ENCODE data around the gene ADAMTS14. TPM values are rescaled to one million over a fixed set of nuclear protein-coding genes. Genes with fewer than 3 reads are reported as not detected.

The ADAMTS14 gene
- total and polyA plus RNA-seq, 8 donors: 0.33 to 9.4 (median 3.9) TPM; not detected in 2

- intact Hi-C loops (cut with DNase I; ENCODE audit: low total_unique reads): no loop called here
- H3K9me3 ChIP-seq: peaks cover 0 to 9% (median 4%) of the 10 kb centered on the region in 4 donors
- H3K36me3 ChIP-seq: no peaks in the 10 kb centered on the region
- no peak overlapping the region for H3K27ac ChIP-seq
- TF ChIP-seq POLR2A (IDR thresholded peaks at IDR 0.05) (no peak), POLR2AphosphoS5 (IDR thresholded peaks at IDR 0.05) (no peak), EP300 (IDR thresholded peaks at IDR 0.05) (no peak), CTCF (IDR thresholded peaks at IDR 0.05) (no peak)
- H3K4me1 ChIP-seq: peaks cover 0 to 5% (median 2%) of the 10 kb centered on the region in 4 donors
- WGBS, 5 donors: 64 to 85% (median 66%) methylated on average over 7 to 10 of the region's 10 CpGs
- peaks cover 0 to 9% (median 0%) of the 10 kb centered on the region in 3 donors for H3K27me3 ChIP-seq
- no peak overlapping the region for H3K4me3 ChIP-seq
- DNase-seq: no peak
Observed at GRCh38 chr10:70761727-70762350, 89.5 kb downstream of the ADAMTS14 start.

- H3K9me3 ChIP-seq: peaks cover 0 to 9% (median 4%) of the 10 kb centered on the region in 4 donors
- H3K27ac ChIP-seq: no peak overlapping the region
- TF ChIP-seq POLR2AphosphoS5 (IDR thresholded peaks at IDR 0.05) (no peak), EP300 (IDR thresholded peaks at IDR 0.05) (no peak), POLR2A (IDR thresholded peaks at IDR 0.05) (no peak), CTCF (IDR thresholded peaks at IDR 0.05) (no peak)
- WGBS, 5 donors: 75 to 84% (median 78%) methylated on average over 7 of the region's 7 CpGs
- no peak for DNase-seq
- peaks cover 0 to 5% (median 2%) of the 10 kb centered on the region in 4 donors for H3K4me1 ChIP-seq
- peaks cover 0 to 9% (median 0%) of the 10 kb centered on the region in 3 donors for H3K27me3 ChIP-seq
- H3K36me3 ChIP-seq: no peaks in the 10 kb centered on the region
- no peak overlapping the region for H3K4me3 ChIP-seq
- intact Hi-C loops (cut with DNase I; ENCODE audit: low total_unique reads): no loop called here
Observed at GRCh38 chr10:70762441-70763175, 90.3 kb downstream of the ADAMTS14 start.

GRCh38 chr10:70763567-70763966 lies 91.3 kb downstream of the ADAMTS14 start:
- no peak overlapping the region for H3K27ac ChIP-seq
- intact Hi-C loops (cut with DNase I; ENCODE audit: low total_unique reads): no loop called here

More at GRCh38 chr10:70763567-70763966, 91.3 kb downstream of the ADAMTS14 start:
- H3K4me3 ChIP-seq: no peak overlapping the region
- 63 to 75% (median 67%) methylated on average over 2 to 3 of the region's 3 CpGs for WGBS, 5 donors
- no peak for DNase-seq
- TF ChIP-seq POLR2AphosphoS5 (IDR thresholded peaks at IDR 0.05): no peak
- no peak for TF ChIP-seq EP300 (IDR thresholded peaks at IDR 0.05)
- TF ChIP-seq POLR2A (IDR thresholded peaks at IDR 0.05): no peak
- no peak for TF ChIP-seq CTCF (IDR thresholded peaks at IDR 0.05)
- H3K9me3 ChIP-seq: peaks cover 0 to 9% (median 4%) of the 10 kb centered on the region in 4 donors
- no peaks in the 10 kb centered on the region for H3K36me3 ChIP-seq
- H3K4me1 ChIP-seq: peaks cover 0 to 5% (median 2%) of the 10 kb centered on the region in 4 donors
- H3K27me3 ChIP-seq: peaks cover 0 to 9% (median 0%) of the 10 kb centered on the region in 3 donors

Measured in stomach (tissue), 9 donors.